ENCODE results near the gene TMED8. TPM values are rescaled to one million over a fixed set of nuclear protein-coding genes. Genes with fewer than 3 reads are reported as not detected.
"Not testable (repeated sequence)": the region's sequence is repeated elsewhere in the genome, so short reads cannot be mapped to it uniquely, and the experiment has no call there.

Gene TMED8
- total RNA-seq, 1 experiment from 2014 or later = 3.1 TPM

DNA sequence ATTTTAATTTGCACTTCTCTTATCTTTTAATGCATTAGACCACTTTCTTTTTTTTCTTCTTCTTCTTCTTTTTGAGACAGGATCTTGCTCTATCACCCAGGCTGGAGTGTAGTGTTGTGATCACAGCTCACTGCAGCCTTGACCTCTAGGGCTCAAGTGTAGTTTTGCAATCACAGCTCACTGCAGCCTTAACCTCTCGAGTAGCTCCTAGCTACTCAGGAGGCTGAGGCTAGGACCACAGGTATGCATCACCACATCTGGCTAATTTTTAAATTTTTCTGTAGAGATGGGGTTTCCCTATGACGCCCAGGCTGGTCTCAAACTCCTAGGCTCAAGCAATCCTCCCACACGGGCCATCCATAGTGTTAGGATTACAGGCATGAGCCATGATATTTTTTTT, 12.7 kb downstream of the TMED8 start:
- no peak for DNase-seq (ENCODE audit: low spot score)

DNA sequence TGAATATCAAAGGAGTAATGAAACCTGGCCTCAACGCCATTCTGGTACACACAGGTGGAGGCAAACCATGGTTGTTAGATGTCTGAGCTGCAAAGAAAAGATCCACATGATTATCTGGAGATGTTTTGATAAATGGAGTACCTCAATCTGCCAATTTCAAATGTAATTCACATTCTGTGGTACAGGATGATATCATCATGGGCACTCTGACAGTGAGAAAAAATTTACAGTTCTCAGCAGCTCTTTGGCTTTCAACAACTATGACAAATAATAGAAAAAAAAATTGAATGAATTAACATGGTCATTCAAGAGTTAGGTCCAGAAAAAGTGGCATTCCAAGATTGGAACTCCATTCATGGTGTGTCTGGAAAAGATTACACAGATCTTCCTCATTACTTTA, 17.3 kb downstream of the TMED8 start:
- no peak for DNase-seq (ENCODE audit: low spot score)

DNA sequence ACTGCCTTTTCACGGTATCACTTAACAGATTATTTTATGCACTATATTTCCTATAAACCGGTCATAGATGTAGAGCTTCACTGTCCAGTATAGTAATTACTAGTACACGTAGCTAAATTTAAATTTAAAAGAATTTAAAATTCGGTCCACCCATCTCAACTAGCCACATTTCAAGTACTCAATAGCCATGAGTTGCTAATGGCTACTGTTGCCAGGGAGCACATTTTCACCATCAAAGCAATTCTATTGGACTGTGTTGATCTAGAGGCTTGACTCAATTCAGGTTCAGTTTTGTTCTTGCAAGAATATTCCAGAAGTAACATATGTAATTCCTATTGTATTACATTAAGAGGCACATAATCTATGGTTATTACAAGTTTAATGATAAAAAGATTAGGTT, 20.0 kb downstream of the TMED8 start:
- no peak for DNase-seq (ENCODE audit: low spot score)

DNA sequence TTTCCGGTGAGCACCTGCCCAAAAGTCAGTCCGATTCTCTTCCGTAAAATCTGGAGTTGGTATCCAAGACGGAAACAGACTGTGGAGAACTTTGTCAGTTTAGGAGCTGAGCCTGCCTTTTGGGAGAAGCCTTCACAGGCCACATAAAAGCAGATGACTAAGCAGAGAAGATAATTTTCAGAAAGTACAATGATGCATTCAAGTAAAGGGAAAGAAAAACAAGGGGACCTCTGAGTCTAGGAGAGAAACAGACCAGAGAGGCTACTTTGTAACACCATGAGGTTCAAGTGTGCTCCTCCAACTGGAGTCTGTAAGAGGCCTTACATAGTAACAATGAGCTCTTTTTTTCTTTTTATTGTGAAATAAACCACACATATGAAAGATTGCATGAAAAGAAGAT, 21.1 kb downstream of the TMED8 start:
- no peak for DNase-seq (ENCODE audit: low spot score)

DNA sequence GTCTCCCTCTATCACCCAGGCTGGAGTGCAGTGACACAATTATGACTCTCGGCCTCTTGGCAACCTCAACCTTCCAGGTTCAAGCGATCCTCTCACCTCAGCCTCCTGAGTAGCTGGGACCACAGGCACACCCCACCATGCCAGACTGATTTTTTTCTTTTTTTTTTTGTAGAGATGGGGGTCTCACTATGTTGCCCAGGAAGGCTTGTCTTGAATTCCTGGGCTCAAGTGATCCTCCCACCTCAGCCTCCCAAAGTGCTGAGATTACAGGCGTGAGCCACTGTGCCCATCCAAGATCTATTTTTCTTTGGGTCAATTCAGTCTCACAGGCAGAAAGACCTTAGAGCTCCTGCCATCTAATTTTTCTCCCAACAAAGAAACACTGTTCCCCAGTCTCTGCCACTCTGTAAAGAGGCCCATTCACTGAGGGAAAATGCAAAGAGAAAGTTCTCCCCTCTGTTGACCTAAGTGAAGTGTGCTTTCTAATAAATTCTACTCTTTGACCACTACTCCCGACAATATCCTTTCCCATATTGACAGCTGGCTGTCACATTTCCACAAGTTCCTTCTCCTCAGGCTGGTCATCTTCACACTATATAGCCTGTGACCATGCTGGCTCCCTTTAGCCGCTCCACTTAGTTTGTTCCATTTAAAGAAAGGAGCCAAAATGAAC, 23.3 kb downstream of the TMED8 start:
- no peak for DNase-seq (ENCODE audit: low spot score)

GRCh38 chr14:77347751-77348150, 29.1 kb downstream of the TMED8 start:
- no peak for DNase-seq (ENCODE audit: low spot score)

DNA sequence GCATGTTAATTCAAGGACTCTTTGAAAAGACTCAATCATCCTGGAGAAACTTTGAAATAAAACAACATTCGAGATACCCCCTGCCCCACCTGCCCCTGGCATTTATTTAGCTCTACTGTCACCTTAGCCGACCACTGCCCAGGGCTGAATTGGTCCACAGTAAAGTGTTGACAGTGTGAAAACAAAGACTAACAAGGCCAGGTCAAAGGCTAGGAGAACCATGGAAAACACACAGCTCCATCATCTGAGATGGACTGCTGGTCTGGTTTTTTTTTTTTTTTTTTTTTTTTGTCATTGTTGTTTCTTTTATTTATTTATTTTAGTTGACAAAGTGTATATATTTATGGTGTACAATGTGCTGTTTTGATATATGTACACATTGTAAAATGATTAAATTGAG, 30.4 kb downstream of the TMED8 start:
- no peak for DNase-seq (ENCODE audit: low spot score)

GRCh38 chr14:77344377-77344996, 32.4 kb downstream of the TMED8 start:
- DNase-seq (ENCODE audit: low spot score) = no peak

- no peak for DNase-seq (ENCODE audit: low spot score)
Observed at GRCh38 chr14:77343662-77344061, 33.2 kb downstream of the TMED8 start.

GRCh38 chr14:77342726-77343397, 34.0 kb downstream of the TMED8 start:
- no peak for DNase-seq (ENCODE audit: low spot score)

GRCh38 chr14:77340389-77340788, 36.5 kb downstream of the TMED8 start:
- no peak for DNase-seq (ENCODE audit: low spot score)

DNA sequence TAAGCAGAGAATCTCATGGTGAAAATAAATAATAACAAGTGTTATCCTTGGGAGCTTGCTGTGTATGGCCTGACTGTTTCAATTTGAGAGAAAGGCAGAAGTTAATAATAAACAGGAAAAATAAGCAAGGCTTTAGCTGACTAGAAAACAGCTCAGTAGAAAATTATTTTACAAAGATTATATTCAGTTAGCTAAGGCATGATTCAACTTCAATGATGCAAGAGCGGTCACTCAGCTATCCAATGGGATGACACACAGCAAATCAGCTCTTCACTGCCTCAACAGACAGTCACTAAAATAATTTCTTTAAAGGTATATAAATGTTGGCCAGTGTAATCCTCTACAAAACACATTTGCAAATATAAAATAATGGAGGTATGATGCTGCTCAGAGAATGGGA, 37.5 kb downstream of the TMED8 start:
- DNase-seq (ENCODE audit: low spot score) = no peak

- no peak for DNase-seq (ENCODE audit: low spot score)
Observed at GRCh38 chr14:77338302-77338701, 38.6 kb downstream of the TMED8 start.

- no peak for DNase-seq (ENCODE audit: low spot score)
Observed at GRCh38 chr14:77337880-77338279, 39.0 kb downstream of the TMED8 start.

GRCh38 chr14:77337255-77337654, 39.6 kb downstream of the TMED8 start:
- not testable (repeated sequence) for DNase-seq (ENCODE audit: low spot score)

DNA sequence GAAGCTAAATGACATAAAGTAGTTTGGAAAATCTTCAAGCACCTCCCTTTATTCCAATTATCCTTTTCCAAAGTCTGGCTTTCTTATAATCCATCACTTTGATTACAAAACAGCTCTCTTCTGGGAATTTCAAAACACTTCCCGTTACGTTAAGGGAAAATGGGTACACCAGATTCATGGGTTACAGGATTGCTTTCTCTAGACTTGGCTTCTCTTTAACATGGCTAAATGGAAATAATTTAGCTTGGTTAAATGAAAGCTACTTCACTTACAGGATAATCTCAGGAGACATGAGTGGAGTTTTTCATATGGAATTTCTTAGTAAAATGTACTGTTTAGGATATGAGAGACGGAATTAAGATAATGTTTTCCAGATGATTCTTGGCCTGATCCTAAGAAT, 41.3 kb downstream of the TMED8 start:
- no peak for DNase-seq (ENCODE audit: low spot score)

- no peak for DNase-seq (ENCODE audit: low spot score)
Observed at GRCh38 chr14:77329872-77330271, 47.0 kb downstream of the TMED8 start.

GRCh38 chr14:77327111-77327510, 49.8 kb downstream of the TMED8 start:
- DNase-seq (ENCODE audit: low spot score) = no peak

DNA sequence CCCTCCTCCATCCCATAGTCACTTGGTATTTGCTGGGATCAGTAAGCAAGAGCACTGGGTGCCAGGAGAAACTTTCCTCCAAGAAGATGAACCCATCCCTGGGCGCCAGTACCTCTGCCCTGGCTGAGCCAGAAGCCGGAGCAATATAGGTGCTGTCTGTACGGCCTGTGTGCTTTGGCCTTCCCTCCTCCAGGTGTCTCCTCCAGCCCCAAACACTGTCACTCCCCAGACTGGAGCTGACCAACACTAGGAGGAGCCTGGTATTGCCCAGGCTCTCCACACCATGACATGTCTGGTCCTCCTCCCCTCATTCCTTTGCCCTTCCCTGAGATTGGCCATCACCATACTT, 51.2 kb downstream of the TMED8 start:
- no peak for DNase-seq (ENCODE audit: low spot score)

- no peak for DNase-seq (ENCODE audit: low spot score)
Observed at GRCh38 chr14:77324816-77325745, 51.8 kb downstream of the TMED8 start.

- no peak for DNase-seq (ENCODE audit: low spot score)
Observed at GRCh38 chr14:77324289-77324688, 52.6 kb downstream of the TMED8 start.

- DNase-seq (ENCODE audit: low spot score) = no peak
Observed at GRCh38 chr14:77323571-77323970, 53.3 kb downstream of the TMED8 start.

Measured in HT-29 (cell line).